Right renal cortex interstitium (tissue), 3 donors: Measurements from ENCODE around the gene TRIM9. TPM values are rescaled to one million over a fixed set of nuclear protein-coding genes. Genes with fewer than 3 reads are reported as not detected.

Source experiments
- DNase-seq, 3 donors: peaks; one replicate each; pipeline ENCODE4 v3.0.0-alpha.2; 2013; ENCODE audit warnings: low read depth in 3 of 3, low spot score in 2 of 3
- polyA plus RNA-seq, 3 donors: library from polyadenylated mRNA; unstranded; fragments of 120-200 nt; gene quantifications; one replicate each; pipeline ENCODE4 v1.2.1, GENCODE V29; 2013; ENCODE audit not compliant: insufficient read length in 3 of 3

The TRIM9 gene
- polyA plus RNA-seq, 3 donors, result 1.1 to 2.5 (median 2.1) TPM

- no peak for DNase-seq
Measured at GRCh38 chr14:51059032-51059431, 35.9 kb downstream of the TRIM9 start.

- DNase-seq, result no peak
Measured at GRCh38 chr14:51058382-51058781, 36.5 kb downstream of the TRIM9 start.

GRCh38 chr14:51056421-51056820, 38.5 kb downstream of the TRIM9 start:
- DNase-seq, result no peak

- DNase-seq, result no peak
Measured at GRCh38 chr14:51053157-51053556, 41.7 kb downstream of the TRIM9 start.

GRCh38 chr14:51044961-51045360, 49.9 kb downstream of the TRIM9 start:
- DNase-seq, result no peak

- no peak for DNase-seq
Measured at GRCh38 chr14:51041883-51042282, 53.0 kb downstream of the TRIM9 start.

- DNase-seq, result no peak
Measured at GRCh38 chr14:51041108-51041531, 53.8 kb downstream of the TRIM9 start.

- DNase-seq, result no peak
Measured at GRCh38 chr14:51039252-51039651, 55.7 kb downstream of the TRIM9 start.

GRCh38 chr14:51035611-51036192, 59.2 kb downstream of the TRIM9 start:
- no peak for DNase-seq

GRCh38 chr14:51028851-51029754, 65.8 kb downstream of the TRIM9 start:
- DNase-seq, result no peak

- no peak for DNase-seq
Measured at GRCh38 chr14:51028361-51028760, 66.5 kb downstream of the TRIM9 start.

- no peak for DNase-seq
Measured at GRCh38 chr14:51024377-51024776, 70.5 kb downstream of the TRIM9 start.

- DNase-seq, result no peak
Measured at GRCh38 chr14:51023964-51024363, 70.9 kb downstream of the TRIM9 start.

- DNase-seq, result no peak
Measured at GRCh38 chr14:51022769-51023168, 72.1 kb downstream of the TRIM9 start.

- no peak for DNase-seq
Measured at GRCh38 chr14:51020024-51020710, 74.7 kb downstream of the TRIM9 start.

- DNase-seq, result no peak
Measured at GRCh38 chr14:51019089-51019488, 75.8 kb downstream of the TRIM9 start.

- DNase-seq, result no peak
Measured at GRCh38 chr14:51018521-51018920, 76.4 kb downstream of the TRIM9 start.

- DNase-seq, result no peak
Measured at GRCh38 chr14:51014625-51015024, 80.3 kb downstream of the TRIM9 start.

GRCh38 chr14:51014086-51014485, 80.8 kb downstream of the TRIM9 start:
- no peak for DNase-seq

- DNase-seq, result no peak
Measured at GRCh38 chr14:51012055-51012454, 82.8 kb downstream of the TRIM9 start.

GRCh38 chr14:51008446-51008845, 86.5 kb downstream of the TRIM9 start:
- no peak for DNase-seq
